Measurements from ENCODE around the gene ACP7. TPM values are rescaled to one million over a fixed set of nuclear protein-coding genes. Genes with fewer than 3 reads are reported as not detected.

Gene ACP7
- total and polyA plus RNA-seq, 9 of the 15 experiments (the other 6 are each of a cell fraction or from before 2014, with no cell fraction given): not detected

DNA sequence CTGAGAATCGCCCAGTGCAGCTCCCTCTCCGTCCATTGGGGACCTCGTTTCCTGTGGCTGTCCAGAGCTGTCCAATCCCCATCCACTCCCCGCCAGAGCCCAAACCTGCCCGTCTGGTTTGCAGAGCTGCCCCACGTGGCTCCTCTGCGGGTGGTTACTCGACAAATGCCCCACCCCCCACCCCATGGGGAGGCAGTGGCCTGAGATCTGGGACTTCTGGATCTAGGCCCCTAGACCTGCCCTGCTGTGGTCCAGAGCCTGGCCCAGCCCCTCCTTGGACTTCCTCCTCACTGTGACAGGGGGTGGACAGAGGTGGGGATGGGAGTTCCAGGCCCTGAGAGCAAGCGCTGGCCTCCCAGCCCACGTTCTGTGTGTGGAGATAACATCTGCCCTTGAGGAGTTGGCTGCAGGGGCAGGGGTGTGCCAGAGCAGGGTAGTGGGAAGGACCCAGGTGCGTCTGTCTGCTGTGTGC, 70.5 kb downstream of the ACP7 start (continued):
- TF ChIP-seq ERF (CRISPR knock-in tag; IDR thresholded peaks at IDR 0.05) (no peak), POLR2AphosphoS5 (IDR thresholded peaks at IDR 0.05; ENCODE audit: control insufficient read depth, insufficient read depth, low read depth, low read length) (no peak), PRMT5 (CRISPR knock-in tag; IDR thresholded peaks at IDR 0.05) (no peak), CREBBP (IDR thresholded peaks at IDR 0.05; ENCODE audit: low read depth, low read length) (no peak), NR2C1 (IDR thresholded peaks at IDR 0.05) (no peak), NR2C1 (tag; IDR thresholded peaks at IDR 0.05) (no peak), CBFA2T2 (conservative IDR thresholded peaks at IDR 0.05) (0 out of 2 replicates have a peak, but pooled peaks have one; percentile 7)

DNA sequence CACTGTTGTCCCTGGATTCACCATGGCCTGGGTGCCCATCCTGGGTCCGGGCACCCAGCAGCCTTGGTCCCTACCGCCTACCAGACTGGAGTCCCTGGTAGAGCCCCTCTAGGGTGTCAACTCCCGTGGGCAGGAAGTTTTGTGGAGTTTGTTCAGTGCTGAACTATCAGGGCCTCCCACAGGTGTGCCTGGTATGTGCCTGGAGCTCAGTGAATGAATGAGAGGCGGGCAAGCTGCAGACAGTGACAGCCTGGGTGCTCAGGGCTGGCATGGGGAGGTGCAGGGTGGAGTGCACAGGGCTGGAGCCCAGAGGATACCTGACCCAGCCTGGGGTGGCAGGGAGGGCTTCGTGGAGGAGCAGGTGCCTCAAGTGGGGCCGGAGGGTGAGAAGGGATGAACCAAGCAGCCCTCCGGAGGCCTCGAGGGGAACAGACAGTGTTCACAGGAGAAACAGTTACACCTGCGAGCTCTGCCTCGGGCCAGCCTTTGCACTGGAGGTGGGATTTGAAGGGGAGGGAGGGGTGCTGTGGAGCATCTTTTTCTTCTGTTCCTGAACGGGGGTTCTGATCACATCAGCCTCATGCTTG, 71.0 kb downstream of the ACP7 start:
- no peak overlapping the region for H3K27ac ChIP-seq (ENCODE audit: extremely low read depth, low read depth, low read length)
- CTCF ChIA-PET (ENCODE audit: low intra/inter-chr PET ratio): no interaction called here

More for the DNA sequence above, 71.0 kb downstream of the ACP7 start:
- peaks cover 19% of the 10 kb centered on the region for H4K20me1 ChIP-seq (replicated peaks; ENCODE audit: control insufficient read depth, insufficient read depth, low read length)
- no TSS peak for BruUV-seq (replicated peaks)
- peak overlapping the region in 1 of 2 experiments; percentile 79; a peak in 2 of 4 replicates for H3K9ac ChIP-seq (ENCODE audit: insufficient read depth in 1 of 2, low read depth in 2 of 2, low read length in 2 of 2)
- FAIRE-seq: no peak
- H3K4me1 ChIP-seq (replicated peaks in 1 of 2; ENCODE audit: control insufficient read depth in 2 of 2, insufficient read depth in 2 of 2, low read length in 2 of 2): peaks cover 43 to 68% of the 10 kb centered on the region in 2 experiments
- peaks cover 7% of the 10 kb centered on the region for H3K9me1 ChIP-seq (ENCODE audit: control insufficient read depth, insufficient read depth, low read length)
- POLR2A ChIA-PET: interaction anchor here (0.6 to 2.4 kb wide), 4 partner anchors 10 to 200 kb away, joined by 3 to 13 read pairs (median 4); no protein-coding TSS in a partner anchor
- WGBS (ENCODE audit: insufficient coverage, low coverage, missing lambda C conversion rate): 54% methylated on average over 10 of the region's 11 CpGs
- ATAC-seq: 0 out of 3 replicates have a peak, but pooled peaks have one; percentile 15
- H3K27me3 ChIP-seq (ENCODE audit: control insufficient read depth in 2 of 2, insufficient read depth in 2 of 2, low read length in 2 of 2): no peaks in the 10 kb centered on the region
- DNase-seq (ENCODE audit: extremely low read depth in 1 of 4, low spot score in 3 of 4): no peak
- H3K79me2 ChIP-seq (ENCODE audit: control insufficient read depth, insufficient read depth, low read length): peaks cover 52% of the 10 kb centered on the region
- H2AFZ ChIP-seq (ENCODE audit: low read depth, low read length): no peak overlapping the region
- no peak overlapping the region for H3K4me3 ChIP-seq
- no peaks in the 10 kb centered on the region for H3K9me3 ChIP-seq (replicated peaks; ENCODE audit: control insufficient read depth, insufficient read depth, low read depth, low read length)
- in situ Hi-C loops (cut with MboI) (no loop called here), intact Hi-C loops (cut with micrococcal nuclease) (no loop called here)
- no peak overlapping the region for H3K4me2 ChIP-seq (ENCODE audit: insufficient read depth, low read length)
- peaks cover 5% of the 10 kb centered on the region; the same call in 1 of the 3 replicates for H3K36me3 ChIP-seq (ENCODE audit: control insufficient read depth, insufficient read depth, low read length)
- TF ChIP-seq ARID2 (IDR thresholded peaks at IDR 0.05) (no peak), POLR2G (IDR thresholded peaks at IDR 0.05; ENCODE audit: low read depth, low read length) (peak; percentile 9; the same call in 1 of the 2 replicates)

All from K562 (cell line).